PFSK-1 (cell line): Measurements from ENCODE around the gene GDF9.

ENCODE experiments used
- FOXP2 ChIP-seq: optimal IDR thresholded peaks from 2 replicates; pipeline ENCODE3; 2011; ENCODE audit warnings: borderline replicate concordance, control low read depth, inconsistent platforms; ENCODE audit not compliant: insufficient read depth; ENCODE audit errors: extremely low read length, extremely low read depth
- POLR2AphosphoS5 ChIP-seq: IDR thresholded peaks from 2 replicates; pipeline ENCODE4 v1.6.1; 2012; ENCODE audit warnings: low read depth, mild to moderate bottlenecking, control low read depth, low read length, moderate library complexity
- SIN3A ChIP-seq: IDR thresholded peaks from 2 replicates; pipeline ENCODE4 v1.6.1; 2012; ENCODE audit warnings: mild to moderate bottlenecking, low read length, moderate library complexity, borderline replicate concordance; ENCODE audit not compliant: insufficient read depth
- TAF1 ChIP-seq: IDR thresholded peaks from 2 replicates; pipeline ENCODE4 v1.6.1; 2012; ENCODE audit warnings: low read length, control low read depth, borderline replicate concordance; ENCODE audit not compliant: insufficient read depth
- TF ChIP-seq, protein P1 (sequence below), 2 experiments: IDR thresholded peaks; 2 replicates each; pipeline versions ENCODE4 v1.6.1 to v1.8.0; 2011 to 2012; ENCODE audit warnings: low read depth in 2 of 2, low read length in 2 of 2, control low read depth in 1 of 2, inconsistent platforms in 1 of 2, mild to moderate bottlenecking in 1 of 2, moderate library complexity in 1 of 2; ENCODE audit not compliant: insufficient read depth in 1 of 2

- TF ChIP-seq TAF1 (no peak), FOXP2 (no peak), POLR2AphosphoS5 (no peak), SIN3A (no peak)
- TF ChIP-seq, protein P1, sequence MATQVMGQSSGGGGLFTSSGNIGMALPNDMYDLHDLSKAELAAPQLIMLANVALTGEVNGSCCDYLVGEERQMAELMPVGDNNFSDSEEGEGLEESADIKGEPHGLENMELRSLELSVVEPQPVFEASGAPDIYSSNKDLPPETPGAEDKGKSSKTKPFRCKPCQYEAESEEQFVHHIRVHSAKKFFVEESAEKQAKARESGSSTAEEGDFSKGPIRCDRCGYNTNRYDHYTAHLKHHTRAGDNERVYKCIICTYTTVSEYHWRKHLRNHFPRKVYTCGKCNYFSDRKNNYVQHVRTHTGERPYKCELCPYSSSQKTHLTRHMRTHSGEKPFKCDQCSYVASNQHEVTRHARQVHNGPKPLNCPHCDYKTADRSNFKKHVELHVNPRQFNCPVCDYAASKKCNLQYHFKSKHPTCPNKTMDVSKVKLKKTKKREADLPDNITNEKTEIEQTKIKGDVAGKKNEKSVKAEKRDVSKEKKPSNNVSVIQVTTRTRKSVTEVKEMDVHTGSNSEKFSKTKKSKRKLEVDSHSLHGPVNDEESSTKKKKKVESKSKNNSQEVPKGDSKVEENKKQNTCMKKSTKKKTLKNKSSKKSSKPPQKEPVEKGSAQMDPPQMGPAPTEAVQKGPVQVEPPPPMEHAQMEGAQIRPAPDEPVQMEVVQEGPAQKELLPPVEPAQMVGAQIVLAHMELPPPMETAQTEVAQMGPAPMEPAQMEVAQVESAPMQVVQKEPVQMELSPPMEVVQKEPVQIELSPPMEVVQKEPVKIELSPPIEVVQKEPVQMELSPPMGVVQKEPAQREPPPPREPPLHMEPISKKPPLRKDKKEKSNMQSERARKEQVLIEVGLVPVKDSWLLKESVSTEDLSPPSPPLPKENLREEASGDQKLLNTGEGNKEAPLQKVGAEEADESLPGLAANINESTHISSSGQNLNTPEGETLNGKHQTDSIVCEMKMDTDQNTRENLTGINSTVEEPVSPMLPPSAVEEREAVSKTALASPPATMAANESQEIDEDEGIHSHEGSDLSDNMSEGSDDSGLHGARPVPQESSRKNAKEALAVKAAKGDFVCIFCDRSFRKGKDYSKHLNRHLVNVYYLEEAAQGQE (IDR thresholded peaks at IDR 0.05; ENCODE audit: insufficient read depth in 1 of 2, low read depth in 2 of 2, low read length in 2 of 2), result no peak
These were observed 33.7 kb downstream of the GDF9 start for GRCh38 chr5:132832612-132833011.
